GM19467 (cell line): ENCODE measurements around the gene SRGAP3.

Experiments used
- ATAC-seq: cut with Tn5 transposase; IDR thresholded peaks from one replicate; pipeline ENCODE4 v1.9.1; 2021; ENCODE audit warnings: mild to moderate bottlenecking, moderate library complexity; ENCODE audit not compliant: unreplicated experiment

Gene SRGAP3

DNA sequence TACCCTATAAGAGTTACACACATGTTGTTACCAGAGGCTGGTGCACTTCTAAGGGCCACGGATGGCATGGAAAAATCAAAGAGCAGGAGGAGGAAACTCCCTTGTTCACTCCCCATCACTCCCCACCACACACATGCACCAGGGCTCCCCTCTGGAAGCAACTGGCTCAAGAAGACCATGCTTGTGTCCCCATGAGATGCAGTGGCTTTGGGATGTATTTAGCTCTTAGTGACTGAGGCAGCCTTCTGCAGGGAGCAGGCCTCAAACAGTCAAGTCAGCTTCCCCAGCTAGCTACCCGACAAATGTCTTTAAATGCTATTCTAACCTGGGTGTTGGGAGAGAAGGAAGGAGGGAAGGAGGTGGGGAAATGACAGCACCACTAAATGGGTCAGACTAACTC lies 253.2 kb downstream of the SRGAP3 start:
- no peak for ATAC-seq

DNA sequence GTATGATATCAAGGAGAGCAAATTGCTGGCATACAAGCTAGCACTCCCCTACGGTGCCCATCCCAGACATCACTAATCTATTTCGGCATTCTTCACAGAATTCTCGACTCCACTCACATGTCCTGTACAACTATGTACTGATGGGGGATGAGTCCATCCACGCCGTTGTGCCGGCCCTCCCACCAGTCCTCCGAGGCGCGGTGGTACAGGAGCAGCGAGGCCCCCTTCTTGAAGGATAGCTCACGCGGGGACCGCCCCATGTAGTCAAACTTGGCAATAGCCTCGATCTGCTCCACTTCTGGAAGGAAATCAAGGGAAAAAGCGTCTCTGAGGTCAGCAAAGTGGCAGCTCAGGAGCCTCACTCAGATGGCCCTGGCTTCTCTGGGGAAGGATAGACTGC lies 255.2 kb downstream of the SRGAP3 start:
- ATAC-seq: no peak

DNA sequence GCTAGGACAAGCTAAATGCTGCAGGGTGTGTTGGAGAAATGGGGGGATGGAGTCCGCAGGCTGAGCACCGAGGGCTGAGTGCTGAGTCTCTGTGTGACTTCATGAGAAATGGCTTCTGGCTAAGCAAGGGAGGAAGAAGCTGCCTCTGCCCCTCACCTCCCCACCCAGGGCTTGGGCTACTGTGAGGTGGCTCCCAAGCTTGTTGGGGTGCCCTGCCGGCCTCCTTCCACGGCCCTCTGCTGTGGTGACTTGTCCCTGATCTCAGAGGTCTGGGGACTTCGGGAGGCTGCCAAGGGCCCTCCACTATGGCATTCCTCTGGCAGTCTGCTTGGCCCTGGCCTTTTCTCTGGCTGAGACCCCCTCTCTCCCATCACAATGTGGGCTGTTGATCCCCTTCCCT lies 256.1 kb downstream of the SRGAP3 start:
- ATAC-seq: no peak

DNA sequence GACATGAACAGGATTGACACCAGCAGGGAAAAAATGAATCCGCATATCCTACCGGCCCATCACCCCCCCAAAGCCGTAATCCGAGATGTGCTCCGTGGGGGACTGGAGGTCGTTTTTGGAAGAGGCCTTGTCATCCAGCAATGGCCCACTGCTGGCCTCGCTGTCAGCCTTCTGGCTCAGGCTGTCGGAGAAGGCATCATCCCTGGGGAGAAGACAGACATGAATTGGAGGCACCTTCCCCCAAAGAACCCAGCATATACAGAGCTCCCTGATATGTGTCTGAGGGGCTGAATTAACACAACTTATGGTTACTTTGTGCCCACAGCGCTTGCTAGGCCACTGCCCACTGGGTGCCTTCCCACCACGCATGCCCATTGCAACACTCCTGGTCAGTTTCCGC lies 256.6 kb downstream of the SRGAP3 start:
- no peak for ATAC-seq

DNA sequence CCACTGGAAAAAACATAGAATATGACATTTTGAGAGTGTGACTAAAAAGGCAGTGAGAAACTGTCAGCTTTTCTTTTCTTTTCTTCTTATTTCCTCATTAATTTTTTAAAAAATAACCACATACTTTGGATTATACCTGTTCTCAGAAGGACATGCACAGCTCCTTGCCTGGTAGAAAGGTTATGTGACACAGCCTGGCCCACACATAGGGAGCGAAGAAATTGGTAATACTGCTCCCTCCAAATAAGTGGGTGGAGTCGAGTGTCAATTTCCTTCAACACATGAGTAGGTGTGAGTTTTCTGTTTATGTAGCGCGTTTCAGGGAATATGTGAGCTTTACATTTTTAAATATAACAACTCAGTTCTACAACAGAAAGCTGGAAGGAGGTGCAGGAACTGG lies 257.2 kb downstream of the SRGAP3 start:
- no peak for ATAC-seq

DNA sequence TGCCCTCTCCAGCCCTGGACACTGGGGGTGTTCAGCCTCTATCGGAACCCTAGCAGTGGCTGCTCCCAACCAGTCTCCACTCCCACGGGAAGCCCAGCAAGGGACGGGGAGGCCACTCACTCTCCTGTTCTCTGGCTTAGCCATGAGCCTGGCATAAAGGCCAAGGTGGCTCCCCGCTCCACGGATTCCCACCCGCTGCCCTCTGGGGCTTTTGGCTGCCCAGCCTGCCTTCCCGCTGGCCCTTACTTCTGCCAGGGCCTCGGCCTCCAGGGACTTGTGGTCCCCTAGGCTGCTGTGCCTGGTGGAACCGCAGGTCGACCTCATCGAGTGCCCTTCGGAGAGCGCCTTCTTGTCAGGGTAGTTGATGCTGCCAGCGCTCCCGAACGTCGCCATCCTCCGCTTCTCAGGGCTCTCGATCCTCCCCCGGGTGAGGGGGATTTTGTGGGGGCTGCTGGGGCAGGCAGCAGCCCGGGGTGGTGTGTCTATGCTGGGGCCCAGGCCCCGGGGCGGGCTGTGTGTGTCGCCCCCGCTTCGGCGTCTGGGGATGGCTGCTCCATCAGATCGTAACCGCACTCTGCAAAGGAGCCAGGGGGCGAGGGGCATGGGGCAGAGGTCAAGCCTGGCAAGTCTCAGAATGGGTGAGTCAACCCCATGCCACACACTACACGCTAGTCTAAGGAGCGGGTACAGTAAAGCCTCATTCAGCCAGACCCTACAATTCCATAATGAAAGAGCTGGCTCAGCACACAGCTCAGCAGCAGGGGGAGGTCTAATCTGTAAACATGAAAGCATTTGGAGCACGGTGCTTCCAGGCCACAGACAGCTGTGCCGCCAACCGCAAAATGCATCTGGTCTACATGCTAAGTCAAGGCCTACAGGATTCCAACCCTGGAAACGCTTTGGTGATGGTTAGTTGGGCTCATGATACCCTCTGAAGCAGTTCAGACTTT lies 258.9 kb downstream of the SRGAP3 start:
- no peak for ATAC-seq

DNA sequence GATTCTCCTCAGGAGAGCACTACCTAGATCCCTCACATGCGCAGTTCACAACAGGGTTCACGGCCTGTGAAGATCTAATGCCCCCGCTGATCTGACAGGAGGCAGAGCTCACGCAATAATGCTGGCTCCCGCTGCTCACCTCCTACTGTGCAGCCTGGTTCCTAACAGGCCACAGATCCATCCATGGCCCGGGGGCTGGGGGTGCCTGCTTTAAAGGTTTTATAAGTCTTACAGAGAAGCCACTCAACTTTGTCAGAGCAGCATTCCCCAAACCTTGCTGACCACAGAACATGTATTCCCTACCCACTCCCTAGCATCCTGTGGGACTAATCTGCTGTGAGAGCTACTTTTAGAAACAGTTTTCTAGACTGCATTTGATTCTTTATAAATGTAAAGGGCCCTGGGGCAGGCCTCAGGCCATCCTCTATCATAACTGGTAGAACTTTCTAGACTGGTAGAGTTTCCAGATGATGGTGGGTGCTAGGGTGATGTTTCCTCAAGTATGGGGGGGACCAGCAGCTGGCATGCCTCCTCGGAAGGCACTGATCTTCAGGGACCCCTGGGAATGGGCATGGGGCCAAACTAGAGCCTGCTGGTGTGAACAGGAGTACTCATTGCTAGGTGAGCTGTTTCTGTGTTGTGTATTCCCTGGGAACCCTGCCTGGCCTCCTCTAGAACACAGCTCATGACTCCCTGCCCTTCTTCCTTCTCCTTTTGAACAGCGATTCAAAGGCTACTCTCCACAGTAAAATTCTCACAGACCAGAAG lies 260.5 kb downstream of the SRGAP3 start:
- ATAC-seq: no peak

DNA sequence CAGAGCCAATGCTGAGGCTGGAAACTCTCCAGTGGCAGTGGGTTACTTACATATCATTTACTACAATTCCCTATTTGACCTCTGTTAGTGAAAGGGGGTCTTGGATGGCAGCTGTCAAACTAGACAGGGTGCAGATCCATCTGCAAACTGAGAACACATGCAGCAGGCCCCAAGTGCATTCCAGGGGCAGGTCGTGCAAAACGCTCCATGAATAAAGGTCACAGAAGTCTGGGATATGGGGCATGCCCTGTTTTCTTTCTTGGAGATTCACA lies 261.1 kb downstream of the SRGAP3 start:
- no peak for ATAC-seq

DNA sequence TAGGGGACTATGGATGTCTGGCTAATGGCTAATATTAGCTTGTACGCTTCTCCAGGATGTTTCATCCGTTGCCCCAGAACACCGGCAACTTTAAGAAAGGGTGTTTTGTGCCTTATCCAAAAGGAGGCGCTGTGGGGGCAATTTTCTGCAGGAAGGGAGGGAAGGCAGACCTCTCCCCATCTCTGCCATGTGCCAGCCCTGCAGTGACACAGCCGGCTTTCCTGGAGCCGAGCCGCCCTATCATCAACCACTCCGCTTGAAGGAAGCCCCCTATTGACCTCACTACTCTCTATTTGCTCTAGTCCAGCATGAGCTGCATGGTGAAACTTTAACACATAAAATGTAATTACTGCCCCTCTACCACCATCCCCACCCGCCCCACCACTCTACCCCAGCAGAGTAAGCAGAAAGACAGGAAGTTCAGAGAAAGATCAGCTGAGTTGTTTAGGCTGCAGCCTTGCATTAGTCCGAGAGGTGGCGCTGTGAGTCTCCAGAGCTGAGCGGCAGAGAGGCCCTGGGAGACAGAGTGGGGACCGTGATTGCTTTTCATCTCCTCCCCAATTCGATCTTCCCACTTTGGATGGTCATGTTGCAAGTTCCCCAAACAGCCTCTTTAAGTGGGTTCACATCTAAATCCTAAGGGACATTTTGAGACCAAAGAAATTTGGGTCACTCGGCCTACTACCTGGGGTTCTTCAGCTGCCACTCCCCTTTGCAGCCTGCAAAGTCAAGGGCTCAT lies 261.6 kb downstream of the SRGAP3 start:
- ATAC-seq: peak; percentile 87

DNA sequence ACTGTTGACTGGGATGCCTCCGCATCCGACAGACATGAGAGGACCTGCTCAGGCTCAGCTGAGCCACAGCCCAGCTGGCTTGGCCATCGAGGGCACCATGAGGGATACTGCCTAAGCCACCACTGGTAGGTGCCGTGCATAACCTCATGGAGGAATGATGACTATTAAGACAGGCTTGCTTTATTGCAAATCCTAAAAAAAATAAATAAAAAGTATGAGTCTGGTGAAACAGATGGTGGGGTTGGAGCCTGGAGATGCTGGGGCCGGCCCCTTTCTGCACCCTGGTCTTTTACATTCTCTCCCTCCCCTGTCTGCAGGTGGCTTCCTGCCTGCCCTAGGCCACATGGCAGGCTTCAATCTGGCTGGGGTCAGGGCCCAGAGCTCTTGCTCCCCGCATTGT lies 262.2 kb downstream of the SRGAP3 start:
- no peak for ATAC-seq

DNA sequence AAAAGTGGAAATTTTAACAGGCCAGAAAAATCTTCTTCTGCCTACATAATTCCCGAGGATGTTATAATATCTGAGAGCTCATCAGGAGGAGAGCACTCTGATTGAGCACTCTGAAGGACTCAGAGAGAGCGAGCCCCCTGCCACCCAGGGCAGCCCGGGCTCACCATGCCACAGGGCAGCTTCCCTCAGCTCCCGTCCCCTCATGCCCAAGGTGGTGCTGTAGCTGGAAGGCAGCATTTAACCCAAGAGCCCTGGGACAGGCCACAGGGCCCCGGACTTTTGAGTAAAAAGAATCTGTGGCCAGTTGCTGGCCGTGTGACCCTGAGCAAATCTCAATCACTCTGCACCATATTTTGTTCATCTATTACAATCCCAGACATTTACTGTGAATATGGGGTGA lies 262.7 kb downstream of the SRGAP3 start:
- ATAC-seq: no peak

DNA sequence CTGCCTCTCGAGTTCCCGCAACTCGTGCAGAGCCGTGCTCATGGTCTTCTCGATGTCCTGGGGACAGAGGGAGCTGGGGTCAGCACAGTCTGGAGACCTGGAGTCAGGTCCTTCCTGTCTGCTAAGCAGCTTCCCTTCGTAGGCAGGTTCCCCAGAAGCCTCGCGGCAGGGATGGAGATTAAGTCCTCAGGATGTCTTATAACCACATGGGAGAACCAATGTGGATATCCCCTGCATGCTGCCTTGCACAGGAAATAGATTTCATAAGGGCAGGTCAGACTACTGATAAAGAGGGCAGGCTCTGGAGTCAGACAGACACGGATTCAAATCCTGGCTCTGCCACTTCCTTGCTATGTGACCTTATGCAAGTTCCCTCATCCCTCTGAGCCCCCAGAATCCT lies 263.6 kb downstream of the SRGAP3 start:
- no peak for ATAC-seq

DNA sequence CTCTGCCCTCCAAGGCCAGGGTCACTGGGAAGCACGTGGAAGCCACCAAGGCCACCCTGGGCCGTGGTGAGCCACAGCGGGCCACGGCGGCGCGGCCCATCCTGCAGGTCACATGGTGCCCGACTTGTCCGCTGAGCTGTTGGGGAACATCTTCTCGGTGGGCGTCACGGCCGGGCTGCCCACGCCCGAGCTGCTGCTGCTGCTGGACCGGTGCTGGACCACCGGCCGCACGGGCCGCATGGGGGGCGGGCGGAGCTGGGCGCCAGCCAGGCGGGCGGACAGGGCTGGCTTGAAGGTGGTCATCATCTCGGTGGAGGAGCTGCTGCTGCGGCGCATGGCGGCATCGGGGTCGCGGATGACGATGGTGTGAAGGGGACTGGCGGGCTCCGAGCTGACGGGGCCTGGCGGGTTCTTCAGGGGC lies 264.0 kb downstream of the SRGAP3 start:
- ATAC-seq: no peak

DNA sequence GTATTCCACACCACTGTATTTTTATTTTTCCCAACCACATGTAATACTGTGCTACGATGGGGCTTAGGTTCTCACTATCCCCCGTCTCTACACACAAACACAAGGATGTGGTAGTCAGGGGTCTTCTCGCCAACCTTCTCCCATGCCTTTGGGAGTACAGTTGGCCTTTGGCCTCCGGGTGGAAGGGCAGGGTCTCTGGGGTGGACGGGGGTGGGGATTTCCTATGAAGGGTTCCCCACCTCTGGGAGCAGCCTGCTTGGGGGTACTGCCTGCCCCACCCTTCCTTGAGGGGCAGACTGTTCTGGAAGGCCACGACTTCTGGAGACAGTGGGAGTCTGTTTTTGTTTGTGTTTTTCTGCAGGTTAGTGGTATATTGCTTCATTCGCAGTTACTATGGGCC lies 264.9 kb downstream of the SRGAP3 start:
- no peak for ATAC-seq

DNA sequence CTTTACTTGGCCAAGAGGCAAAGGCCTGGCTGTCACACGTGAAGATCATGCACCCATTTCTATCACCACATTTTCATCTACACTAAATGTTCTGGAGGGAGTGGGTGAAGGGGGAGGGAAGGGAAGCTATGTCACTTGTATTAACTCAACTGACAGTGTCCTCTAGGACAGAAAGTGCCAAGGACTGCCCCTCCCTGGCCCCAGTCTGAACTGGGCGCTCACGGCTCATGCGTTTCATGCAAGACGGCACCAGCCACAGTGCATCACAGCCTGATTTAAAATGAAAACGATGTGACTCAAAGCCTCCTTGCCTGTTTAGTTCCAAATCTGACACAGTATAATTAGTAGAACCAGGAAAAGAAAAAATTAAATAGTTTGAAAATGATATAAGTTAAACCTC lies 265.4 kb downstream of the SRGAP3 start:
- ATAC-seq: no peak

DNA sequence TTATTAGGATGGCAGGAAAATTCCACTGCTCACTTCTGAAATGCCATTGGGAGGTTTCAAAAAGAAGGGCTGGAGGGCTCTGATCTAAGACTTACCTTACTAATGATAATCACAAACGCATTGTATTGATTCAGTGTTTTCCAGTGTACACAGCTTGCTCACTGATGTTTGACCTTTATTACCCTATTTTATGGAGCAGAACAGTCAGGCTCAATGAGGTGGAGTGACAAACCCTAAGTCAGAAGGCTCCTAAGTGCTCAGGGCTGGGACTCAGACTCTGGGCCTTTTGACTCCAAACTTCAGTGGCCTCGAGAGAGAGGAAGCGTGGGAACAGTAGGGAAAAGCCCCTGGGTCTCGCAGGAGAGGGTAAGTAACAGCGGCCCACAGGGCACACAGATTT lies 265.9 kb downstream of the SRGAP3 start:
- ATAC-seq: no peak

DNA sequence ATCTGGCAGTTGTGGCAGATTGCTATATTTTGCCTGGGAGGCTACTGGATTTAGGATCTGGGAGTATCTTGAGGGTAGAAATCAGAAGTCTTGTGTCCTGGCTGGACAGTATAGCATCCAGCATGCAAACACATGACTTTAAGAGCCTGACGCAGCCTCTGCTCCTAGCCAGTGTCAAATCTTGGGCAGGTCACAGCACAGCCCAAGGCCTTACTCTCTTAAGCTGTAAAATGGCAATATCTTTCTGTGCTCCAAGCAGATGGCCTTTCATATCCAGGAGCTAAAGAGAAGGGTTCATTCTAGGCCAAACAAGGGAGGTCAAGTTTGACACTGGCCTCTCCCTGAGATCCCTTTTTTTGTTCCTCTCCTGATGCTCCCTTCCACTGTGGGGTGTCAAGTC lies 266.4 kb downstream of the SRGAP3 start:
- ATAC-seq: no peak

DNA sequence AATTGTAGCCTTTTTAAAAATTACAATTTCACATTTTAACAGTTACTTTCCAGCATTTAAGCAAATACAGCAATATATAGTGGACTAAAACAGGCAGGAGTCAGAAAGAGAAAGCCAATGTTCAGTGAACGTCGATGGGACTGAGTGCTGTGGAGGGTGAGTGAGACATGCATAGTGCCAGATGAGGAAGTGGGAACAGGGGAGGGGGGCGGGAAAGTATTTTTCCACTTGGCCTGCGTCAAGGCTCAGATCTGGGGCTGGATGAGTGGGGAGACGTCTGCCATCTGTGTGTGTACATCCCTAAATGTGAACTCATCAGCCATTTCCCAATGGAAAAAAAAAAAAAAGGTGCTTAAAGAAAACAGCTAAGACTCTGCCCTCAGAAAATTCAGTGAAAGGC lies 266.9 kb downstream of the SRGAP3 start:
- ATAC-seq: no peak

DNA sequence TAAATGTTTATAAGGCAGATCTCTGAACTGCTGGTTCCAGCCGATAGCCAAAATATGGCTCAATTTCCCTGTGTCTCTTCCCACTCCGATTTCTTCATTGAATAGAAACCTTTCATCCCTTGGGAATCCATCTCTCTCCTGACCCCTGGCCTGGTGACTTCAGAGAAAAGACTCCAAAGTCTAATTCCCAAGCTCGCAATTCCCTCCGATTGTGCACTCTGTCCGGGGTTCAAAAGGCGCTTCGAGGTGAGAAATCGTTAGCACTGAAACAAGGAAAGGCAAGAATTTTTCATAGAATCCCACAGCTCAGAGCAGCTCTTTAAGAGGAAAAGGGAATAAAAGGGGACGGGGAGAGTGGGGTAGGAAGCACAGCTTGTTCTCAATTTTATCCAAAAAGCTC lies 267.7 kb downstream of the SRGAP3 start:
- no peak for ATAC-seq

DNA sequence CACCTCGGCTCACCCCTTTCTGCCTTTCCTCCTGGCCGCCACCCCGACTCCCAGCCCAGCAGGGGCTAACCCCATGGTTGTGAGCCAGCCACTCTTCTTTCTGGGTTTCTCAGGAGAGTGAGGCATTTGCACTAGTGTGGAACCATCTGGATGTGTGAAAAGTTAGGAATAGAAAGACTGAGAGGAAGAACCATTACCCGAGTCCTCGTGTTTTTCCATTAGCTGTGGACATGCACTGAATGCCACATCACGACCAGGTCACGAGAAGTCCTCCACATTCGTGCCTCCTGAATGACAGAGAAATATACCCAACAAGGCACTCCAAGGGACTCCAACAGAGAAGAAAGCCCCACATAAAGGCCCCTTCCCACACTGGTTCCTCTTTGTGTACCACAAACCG lies 268.1 kb downstream of the SRGAP3 start:
- ATAC-seq: no peak

DNA sequence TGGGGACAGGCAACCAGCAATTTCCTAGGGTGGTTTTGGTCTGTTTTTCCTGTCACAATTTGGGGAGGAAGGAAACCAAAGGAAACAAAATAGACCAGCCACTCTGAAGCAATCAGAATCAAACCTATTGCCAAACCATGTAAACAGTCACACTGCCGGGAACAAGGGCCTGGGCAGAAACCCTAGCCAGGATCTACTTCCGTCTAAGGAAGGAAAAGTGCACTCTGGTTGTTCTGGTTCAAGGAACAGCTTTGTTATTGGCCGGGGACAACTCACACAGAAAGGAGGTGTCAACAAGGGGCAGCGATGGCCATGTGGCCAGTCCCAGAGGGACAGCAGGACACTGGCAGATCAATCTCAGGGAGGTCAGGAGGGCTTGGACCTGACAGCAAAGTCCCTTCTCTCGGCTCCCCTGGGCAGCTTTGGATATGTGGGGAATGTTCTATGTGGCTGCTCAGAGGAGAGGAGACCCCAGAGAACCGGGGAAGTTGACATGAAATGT lies 268.6 kb downstream of the SRGAP3 start:
- no peak for ATAC-seq

DNA sequence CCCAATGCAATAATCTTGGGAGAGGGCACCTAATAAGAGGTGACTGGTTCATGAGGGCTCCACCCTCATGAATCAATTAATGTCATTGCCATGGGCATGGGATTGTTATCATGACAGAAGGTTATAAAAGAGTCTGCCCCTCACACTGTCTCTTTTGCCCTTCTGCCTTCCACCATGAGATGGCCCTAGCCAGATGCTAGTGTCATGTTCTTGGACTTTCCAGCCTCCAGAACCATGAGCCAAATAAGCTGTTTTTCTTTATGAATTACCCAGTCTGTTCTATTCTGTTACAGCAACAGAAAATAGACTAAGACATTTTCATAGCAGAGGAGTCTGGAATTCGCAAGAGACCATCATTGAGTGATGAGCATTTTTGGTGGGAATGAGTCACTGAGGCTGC lies 270.2 kb downstream of the SRGAP3 start:
- no peak for ATAC-seq
